Activated CD4-positive, alpha-beta T cell treated with anti-CD3 and anti-CD28 coated beads for 24 hours (primary cell): ENCODE data around the gene ALKBH7.

Source experiments
- DNase-seq, 2 donors: peaks; one replicate each; pipeline ENCODE4 v3.0.0-alpha.2; 2020; ENCODE audit warnings: low read depth in 2 of 2

Gene ALKBH7

GRCh38 chr19:6364353-6364752 lies 8.2 kb upstream of the ALKBH7 start:
- no peak for DNase-seq

DNA sequence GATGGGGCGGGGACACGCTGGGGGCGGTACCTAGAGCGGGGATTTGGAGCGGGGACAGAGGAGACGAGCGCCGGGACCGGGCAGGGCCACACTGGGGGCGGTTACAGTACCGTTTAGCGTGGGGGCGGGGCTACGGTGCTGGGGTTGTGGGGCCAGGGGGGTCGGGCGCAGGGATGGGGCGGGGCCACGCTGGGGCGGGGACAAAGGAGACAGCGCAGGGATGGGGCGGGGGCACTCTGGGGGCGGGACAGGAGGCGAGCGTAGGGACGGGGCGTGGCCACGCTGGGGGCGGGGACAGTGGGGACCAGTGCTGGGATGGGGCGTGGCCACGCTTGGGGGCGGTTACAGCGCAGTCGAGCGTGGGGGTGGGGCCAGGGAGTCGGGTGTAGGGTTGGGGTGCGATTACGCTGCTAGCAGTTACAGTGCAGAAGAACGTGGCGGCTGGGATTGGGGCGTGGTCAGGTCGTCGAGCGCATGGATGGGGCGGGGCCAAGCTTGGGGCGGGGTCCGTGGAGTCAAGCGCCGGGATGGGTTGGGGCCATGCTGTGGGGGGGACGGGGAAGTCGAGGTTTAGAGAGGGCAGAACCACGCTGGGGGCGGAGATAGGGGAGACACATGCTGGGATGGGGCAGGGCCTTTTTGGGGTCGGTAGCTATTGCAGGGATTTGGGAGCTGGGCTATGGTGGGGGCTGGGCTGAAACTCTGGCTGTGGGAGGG lies 660 bp downstream of the ALKBH7 start:
- peak; percentile 100 for DNase-seq

DNA sequence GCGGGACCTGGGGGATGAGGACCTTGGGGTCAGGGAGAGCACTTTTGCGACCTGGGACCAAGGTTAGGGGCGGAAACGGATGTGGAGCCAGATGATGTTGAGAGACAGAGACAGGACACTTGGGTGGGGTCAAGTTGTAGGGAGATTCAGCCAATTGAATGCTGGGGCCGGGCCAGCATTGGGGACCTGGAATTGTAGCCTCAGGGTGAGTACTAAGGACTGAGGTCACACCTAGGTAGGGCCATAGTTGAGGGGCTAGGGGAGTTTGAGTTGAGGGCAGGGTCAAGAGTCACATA lies 1.2 kb downstream of the ALKBH7 start:
- DNase-seq, result no peak

GRCh38 chr19:6374161-6374709 lies 1.6 kb downstream of the ALKBH7 start:
- no peak for DNase-seq

- DNase-seq, result no peak
Observed at GRCh38 chr19:6374711-6375410, 2.3 kb downstream of the ALKBH7 start.

DNA sequence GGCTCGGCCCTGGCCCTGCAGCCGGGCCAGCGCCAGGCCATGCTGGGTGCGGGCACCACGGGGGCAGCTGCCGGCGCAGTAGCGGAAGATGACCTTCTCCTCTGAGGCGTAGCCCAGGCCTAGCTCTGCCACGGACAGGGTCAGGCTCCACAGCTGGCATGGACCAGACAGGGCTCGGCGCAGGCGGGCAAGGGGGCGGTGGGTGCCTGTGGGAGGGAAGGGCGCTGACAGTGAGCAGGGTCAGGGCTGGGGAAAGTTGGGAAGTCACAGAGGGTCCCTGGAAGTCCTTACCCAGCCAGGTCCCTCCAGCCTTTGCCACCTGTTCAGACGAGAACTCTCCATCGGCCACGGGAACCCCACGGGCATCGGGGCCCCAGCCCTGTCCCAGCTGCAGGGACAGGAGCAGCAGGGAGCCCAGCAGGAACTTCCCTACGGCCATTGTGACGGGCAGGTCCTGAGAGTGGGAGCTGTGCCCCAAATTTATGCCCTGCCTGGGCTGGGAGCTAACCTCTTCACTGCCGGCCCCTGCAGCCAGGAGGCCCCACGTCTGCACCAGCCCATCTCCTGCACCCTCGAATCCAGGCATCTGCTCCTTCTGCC lies 2.9 kb downstream of the ALKBH7 start, which contains the start of gene PSPN:
PSPN (minus strand) TSS at position 523 of the 600 bp plus-strand sequence; CDS start at position 439, 84 bp downstream.
- DNase-seq, result no peak

DNA sequence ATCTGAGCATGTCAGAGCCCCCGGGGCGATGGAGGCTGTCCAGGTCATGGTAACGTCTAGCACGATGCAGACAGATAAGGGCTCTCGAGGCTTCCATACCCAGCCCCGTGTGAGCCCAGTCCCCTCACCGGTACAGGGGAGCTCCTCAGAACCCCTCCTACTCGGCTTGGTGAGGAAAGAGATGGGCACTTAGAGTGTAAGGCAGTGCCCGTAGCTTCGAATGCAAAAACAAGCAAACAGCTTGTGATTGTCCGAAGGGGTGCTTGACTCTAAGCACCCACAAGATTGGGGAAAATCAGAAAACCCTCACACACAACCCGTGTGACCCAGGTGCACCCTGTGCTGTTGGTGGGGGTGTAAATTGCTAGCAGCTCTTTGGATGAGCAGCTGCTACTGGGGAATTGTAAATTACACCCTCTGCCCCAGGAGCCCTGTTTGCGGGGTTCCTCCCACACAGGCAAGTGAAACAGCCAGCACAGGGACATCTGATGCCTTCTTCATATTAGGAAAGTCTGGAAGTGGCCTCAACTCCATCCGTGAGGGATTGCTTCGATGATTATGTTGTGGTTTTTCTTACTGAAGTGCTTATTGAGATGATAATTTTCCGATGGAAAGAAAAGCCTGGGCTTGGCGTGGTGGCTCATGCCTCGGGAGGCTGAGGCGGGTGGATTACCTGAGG lies 4.1 kb downstream of the ALKBH7 start:
- DNase-seq, result no peak

DNA sequence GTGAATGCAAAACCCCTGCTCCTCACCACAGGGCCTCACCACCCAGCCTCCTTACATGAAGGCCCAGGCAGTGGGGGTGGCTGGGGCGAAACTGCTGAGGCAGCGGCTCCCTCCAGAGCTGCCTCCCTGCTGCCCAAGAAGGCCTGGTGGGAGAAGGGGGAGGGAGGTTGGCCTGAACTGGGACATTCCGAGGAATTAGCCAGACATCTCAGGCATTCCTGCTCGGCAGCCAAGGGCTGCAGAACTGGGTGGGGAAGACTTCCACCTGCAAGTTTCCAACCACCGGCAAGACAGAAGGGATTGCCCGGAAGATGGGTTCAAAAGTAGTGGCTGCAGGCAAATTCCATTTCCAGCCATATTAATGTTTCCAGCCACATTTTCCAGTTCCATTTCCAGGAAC lies 5.4 kb downstream of the ALKBH7 start:
- DNase-seq, result no peak

DNA sequence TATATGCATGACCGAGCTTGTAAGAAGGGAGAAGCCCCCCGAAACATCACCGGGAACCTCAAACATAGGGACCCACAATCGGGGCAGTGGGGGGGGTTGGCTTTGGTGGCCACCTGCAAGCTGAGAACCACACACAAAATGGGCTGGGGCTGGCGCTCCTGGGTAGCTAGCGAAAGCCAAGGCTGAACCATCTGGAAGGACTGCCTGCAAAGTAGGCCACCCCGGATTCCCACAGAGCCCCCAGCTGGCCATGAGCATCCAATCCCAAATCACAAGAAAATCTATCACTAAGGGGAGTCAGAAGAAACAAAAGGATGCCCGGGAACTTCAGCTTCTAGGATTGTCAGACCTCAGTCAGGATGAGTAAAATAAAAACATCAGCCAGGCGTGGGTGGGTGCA lies 5.9 kb downstream of the ALKBH7 start:
- no peak for DNase-seq

- DNase-seq, result no peak
Observed at GRCh38 chr19:6379744-6380143, 7.2 kb downstream of the ALKBH7 start.

DNA sequence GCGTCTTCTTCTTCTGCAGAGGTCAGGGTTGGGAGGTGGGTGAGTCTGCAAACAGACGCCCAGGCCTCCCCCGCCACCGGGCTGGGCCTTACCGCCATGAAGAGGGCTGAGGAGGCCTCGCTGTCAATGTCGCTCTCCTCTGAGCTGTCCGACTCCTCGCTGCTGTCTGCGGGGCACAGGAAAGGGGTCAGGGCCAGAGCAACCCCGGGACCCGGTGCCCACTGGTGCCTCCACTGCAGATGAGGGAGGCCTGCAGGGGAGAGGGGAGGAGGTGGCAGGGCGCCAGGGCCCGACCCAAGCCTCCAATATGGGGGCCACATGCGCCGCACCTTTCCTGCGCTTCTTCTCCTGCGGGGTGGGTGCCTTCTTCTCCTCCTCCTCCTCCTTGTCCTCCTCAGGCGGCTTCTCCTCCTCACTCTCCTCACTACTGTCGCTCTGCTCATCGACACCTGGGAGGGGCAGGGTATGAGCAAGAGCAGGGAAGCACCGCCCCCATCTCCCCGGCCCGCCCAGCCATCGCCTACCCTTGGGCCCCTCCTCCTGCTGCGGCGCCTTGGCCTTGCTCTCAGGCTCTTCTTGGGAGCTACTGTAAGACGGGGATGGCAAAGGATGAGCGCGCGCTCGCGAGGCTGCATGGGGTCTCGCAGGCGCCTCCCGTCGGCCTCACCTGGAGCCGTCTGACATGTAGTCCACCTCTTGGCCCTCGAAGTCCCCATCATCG lies 8.6 kb downstream of the ALKBH7 start:
- no peak for DNase-seq

DNA sequence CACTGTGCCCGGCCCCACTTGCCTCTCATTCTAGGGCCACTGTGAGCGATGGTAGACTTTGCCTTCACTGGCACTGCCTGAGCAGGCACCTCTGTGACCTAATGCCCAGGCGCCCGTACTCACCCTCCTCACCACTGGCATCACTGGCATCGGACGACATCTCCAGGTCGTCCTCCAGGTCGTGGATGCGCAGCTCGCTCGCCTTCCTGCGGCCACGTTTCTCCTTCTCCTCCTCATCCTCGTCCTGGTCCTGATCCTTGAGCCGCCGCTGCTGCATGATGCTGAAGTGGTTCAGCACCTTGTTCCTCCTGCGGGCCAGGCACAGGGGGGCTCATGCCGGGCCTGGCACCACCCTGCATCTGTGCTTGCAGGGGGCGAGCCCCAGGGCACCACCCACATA lies 10.6 kb downstream of the ALKBH7 start:
- DNase-seq, result no peak

- DNase-seq, result no peak
Observed at GRCh38 chr19:6384381-6384780, 11.8 kb downstream of the ALKBH7 start.

DNA sequence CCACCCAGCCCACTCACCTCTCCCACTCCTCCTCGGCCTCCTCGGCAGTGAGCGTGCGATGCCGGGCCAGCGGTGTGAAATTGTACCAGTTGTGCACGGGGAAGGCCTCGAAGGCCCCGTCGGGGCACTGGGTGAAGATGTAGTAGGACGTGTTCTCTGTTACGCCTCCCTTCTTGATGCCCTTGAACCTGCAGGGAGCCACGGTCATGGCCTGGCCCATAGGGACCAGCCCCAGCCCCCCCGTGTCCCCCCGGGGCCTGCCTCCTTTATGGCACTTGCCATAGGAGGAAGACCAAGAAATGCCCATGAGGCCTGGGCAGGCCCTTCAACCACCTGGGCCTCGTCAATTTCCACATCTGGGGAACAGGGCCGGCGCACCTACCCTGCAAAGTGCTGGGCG lies 14.8 kb downstream of the ALKBH7 start:
- no peak for DNase-seq

GRCh38 chr19:6392221-6393073 lies 19.9 kb downstream of the ALKBH7 start:
- no peak for DNase-seq

DNA sequence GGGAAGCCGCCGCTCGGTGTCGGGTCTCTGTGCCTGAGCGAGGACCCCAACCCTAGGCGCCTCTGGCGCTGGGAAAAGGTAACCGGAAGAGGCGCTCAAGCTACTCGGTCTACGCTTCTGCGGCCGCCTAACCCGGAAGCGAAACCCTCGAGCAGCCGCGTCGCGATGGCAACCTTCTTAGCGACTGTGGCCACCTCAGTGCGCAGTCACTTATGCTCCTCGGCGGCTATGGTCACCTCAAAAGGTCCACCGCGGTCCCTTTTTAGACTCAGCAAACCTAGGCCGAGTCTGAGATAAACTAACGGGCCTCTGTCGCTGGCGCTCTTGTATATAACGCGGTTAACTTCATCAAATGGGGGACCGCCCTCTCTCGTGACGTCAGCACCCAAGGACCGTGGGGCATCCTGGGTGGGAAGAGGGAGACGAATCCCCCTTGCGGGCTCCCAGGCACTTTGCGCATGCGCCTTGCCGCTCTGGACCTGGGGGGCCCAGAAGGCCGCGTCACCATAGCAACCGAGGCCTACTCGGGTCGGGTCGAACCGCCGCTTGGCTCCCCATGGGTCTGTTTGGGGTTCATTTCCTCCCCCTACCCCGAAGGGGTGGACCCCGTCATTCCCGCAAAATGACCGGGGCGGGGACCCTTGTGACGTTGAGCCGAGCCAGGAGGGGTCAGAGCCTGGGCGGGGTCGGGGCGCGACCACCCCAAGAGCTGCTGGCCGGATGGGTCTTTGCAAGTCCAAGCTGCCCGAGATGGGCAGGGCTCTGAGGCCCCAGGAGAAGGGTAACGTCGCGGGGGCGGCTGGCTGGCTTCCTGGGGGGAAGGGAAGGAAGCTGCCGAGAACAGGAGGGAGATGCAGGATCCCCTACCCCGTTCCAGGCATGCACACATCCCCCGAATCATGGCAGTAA lies 20.7 kb downstream of the ALKBH7 start, which contains the start of gene GTF2F1:
GTF2F1 (minus strand) TSS at position 91 of the 909 bp plus-strand sequence. CDS start 169 bp downstream, outside the sequence.
- peak; percentile 87 to 89 for DNase-seq

DNA sequence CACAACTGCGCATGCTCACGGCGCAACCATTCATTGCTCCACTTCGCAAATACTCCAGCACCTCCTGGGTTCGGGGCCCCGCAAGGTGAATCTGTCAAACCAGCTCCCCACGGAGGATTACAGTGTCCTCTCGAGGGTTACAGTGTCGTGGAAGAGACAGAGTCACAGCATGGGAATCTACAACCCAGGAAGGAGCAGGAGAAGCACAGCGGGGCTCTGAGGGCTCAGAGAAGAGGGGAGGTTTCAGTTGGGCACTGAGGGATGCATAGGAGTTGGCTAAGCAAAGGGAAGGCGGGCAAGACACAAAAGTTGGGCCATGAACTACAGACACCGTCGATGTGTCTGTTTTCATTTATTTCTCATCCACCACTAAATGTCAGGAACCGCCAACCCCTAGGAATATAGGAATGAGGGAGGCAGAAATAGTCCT lies 21.4 kb downstream of the ALKBH7 start:
- DNase-seq, result peak in 1 of 2 donors; percentile 70

GRCh38 chr19:6394831-6395230 lies 22.2 kb downstream of the ALKBH7 start:
- no peak for DNase-seq

DNA sequence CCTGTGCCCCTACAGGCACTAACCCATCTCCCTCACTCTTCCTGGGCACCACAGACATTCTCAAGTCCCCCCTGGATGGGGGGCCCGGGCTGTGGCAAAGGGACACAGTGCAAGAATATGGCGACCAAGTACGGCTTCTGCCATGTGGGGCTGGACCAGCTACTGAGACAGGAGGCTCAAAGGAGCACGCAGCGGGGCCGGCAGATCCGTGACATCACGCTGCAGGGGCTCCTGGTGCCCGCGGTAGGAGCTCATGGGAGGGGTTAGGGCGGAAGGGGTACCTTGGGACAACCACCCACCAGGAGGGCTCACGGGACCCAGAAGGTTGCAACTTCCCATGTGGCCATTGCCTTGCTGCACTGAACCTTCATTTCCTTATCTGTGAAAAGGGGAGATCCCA lies 23.7 kb downstream of the ALKBH7 start:
- DNase-seq, result no peak
